GM13977 (cell line): ENCODE results near the gene MON2.

Experiments used
- DNase-seq: peaks from one replicate; pipeline ENCODE4 v3.0.0; 2012; ENCODE audit warnings: low spot score
- CTCF ChIP-seq: IDR thresholded peaks from 2 replicates; pipeline ENCODE4 v1.5.1; 2012; ENCODE audit warnings: mild to moderate bottlenecking, control low read depth; ENCODE audit not compliant: insufficient read depth; ENCODE audit errors: extremely low read depth, missing control alignments
- in situ Hi-C: fragments of 300-500 bp; cut with MboI; formaldehyde crosslinking; loops from one replicate; pipeline ENCODE4 v1.12.0; 2022; ENCODE audit warnings: low sequenced_read_pairs, low pct_unique_long_range_greater_than_20kb, mixed read lengths, inconsistent platforms; ENCODE audit not compliant: unreplicated experiment

The MON2 gene

GRCh38 chr12:62618930-62619329 lies 152.3 kb downstream of the MON2 start:
- TF ChIP-seq CTCF, result no peak
- in situ Hi-C loops, result no loop called here
- no peak for DNase-seq

- in situ Hi-C loops, result no loop called here
Measured at GRCh38 chr12:62621101-62621638, 154.5 kb downstream of the MON2 start.

DNA sequence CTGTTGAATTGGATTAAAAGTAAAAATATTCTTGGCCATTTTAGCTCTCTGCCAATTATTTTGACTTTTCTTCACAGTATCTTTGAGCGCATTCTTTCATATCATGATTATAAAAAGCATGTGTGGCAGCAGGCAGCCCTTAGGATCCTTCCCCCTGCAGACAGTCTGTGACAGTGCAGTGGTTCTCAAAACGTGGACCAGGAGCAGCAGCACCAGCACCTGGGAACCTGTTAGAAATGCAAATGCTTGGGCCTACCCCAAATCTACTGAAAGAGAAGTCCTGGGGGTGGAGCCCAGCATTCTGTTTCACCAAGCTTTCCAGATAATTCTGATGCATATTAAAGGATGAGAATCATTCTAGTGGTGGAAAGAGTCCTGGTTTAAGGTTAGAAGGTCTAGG lies 155.6 kb downstream of the MON2 start:
- no peak for DNase-seq
- in situ Hi-C loops, result no loop called here
- no peak for TF ChIP-seq CTCF

More at GRCh38 chr12:62621101-62621638, 154.5 kb downstream of the MON2 start:
- no peak for DNase-seq
- TF ChIP-seq CTCF, result no peak

- TF ChIP-seq CTCF, result no peak
- in situ Hi-C loops, result no loop called here
- DNase-seq, result no peak
Measured at GRCh38 chr12:62625228-62625627, 158.6 kb downstream of the MON2 start.

- TF ChIP-seq CTCF, result no peak
- no peak for DNase-seq
- in situ Hi-C loops, result no loop called here
Measured at GRCh38 chr12:62627181-62627580, 160.6 kb downstream of the MON2 start.

GRCh38 chr12:62629413-62629812 lies 162.8 kb downstream of the MON2 start:
- in situ Hi-C loops, result no loop called here
- DNase-seq, result no peak
- TF ChIP-seq CTCF, result no peak
